ENCODE results near the gene EFS.

EFS gene

GRCh38 chr14:23366426-23366921, 1.5 kb upstream of the EFS start:
- TF ChIP-seq CTCF (IDR thresholded peaks at IDR 0.05; ENCODE audit: extremely low read depth, missing control alignments) = no peak
- DNase-seq (ENCODE audit: low spot score) = no peak

- TF ChIP-seq CTCF (IDR thresholded peaks at IDR 0.05; ENCODE audit: extremely low read depth, missing control alignments) = no peak
- no peak for DNase-seq (ENCODE audit: low spot score)
These were observed 907 bp upstream of the EFS start for GRCh38 chr14:23365732-23366425.

- DNase-seq (ENCODE audit: low spot score) = no peak
- TF ChIP-seq CTCF (IDR thresholded peaks at IDR 0.05; ENCODE audit: extremely low read depth, missing control alignments) = no peak
These were observed 572 bp downstream of the EFS start for GRCh38 chr14:23364164-23365035.

- no peak for DNase-seq (ENCODE audit: low spot score)
These were observed 2.8 kb downstream of the EFS start for GRCh38 chr14:23362200-23362599.

GRCh38 chr14:23361763-23362162, 3.2 kb downstream of the EFS start:
- no peak for TF ChIP-seq CTCF (IDR thresholded peaks at IDR 0.05; ENCODE audit: extremely low read depth, missing control alignments)
- DNase-seq (ENCODE audit: low spot score) = no peak

More at GRCh38 chr14:23362200-23362599, 2.8 kb downstream of the EFS start:
- TF ChIP-seq CTCF (IDR thresholded peaks at IDR 0.05; ENCODE audit: extremely low read depth, missing control alignments) = no peak

- DNase-seq (ENCODE audit: low spot score) = no peak
These were observed 3.7 kb downstream of the EFS start for GRCh38 chr14:23361320-23361719.

More at GRCh38 chr14:23361320-23361719, 3.7 kb downstream of the EFS start:
- TF ChIP-seq CTCF (IDR thresholded peaks at IDR 0.05; ENCODE audit: extremely low read depth, missing control alignments) = no peak

Data from GM20000 (cell line).